ENCODE data around the gene S100PBP.

Gene S100PBP

GRCh38 chr1:32869923-32870614 lies 52.6 kb downstream of the S100PBP start:
- no peak for DNase-seq (ENCODE audit: low read depth, low spot score)

- no peak for DNase-seq (ENCODE audit: low read depth, low spot score)
Observed at GRCh38 chr1:32870615-32871363, 53.3 kb downstream of the S100PBP start, which contains the start of gene FNDC5. Gene FNDC5 (minus strand): TSS chr1:32870912.

GRCh38 chr1:32871364-32872191 lies 54.1 kb downstream of the S100PBP start:
- no peak for DNase-seq (ENCODE audit: low read depth, low spot score)

- DNase-seq (ENCODE audit: low read depth, low spot score), result no peak
Observed at GRCh38 chr1:32872192-32872460, 54.7 kb downstream of the S100PBP start.

GRCh38 chr1:32873484-32873883 lies 56.0 kb downstream of the S100PBP start:
- DNase-seq (ENCODE audit: low read depth, low spot score), result no peak

- no peak for DNase-seq (ENCODE audit: low read depth, low spot score)
Observed at GRCh38 chr1:32874860-32875752, 57.7 kb downstream of the S100PBP start.

- DNase-seq (ENCODE audit: low read depth, low spot score), result no peak
Observed at GRCh38 chr1:32876341-32877210, 59.1 kb downstream of the S100PBP start.

- no peak for DNase-seq (ENCODE audit: low read depth, low spot score)
Observed at GRCh38 chr1:32877211-32878110, 60.0 kb downstream of the S100PBP start.

- no peak for DNase-seq (ENCODE audit: low read depth, low spot score)
Observed at GRCh38 chr1:32878183-32878582, 60.7 kb downstream of the S100PBP start.

- DNase-seq (ENCODE audit: low read depth, low spot score), result no peak
Observed at GRCh38 chr1:32878637-32879041, 61.2 kb downstream of the S100PBP start.

- no peak for DNase-seq (ENCODE audit: low read depth, low spot score)
Observed at GRCh38 chr1:32881291-32881690, 63.8 kb downstream of the S100PBP start.

- DNase-seq (ENCODE audit: low read depth, low spot score), result no peak
Observed at GRCh38 chr1:32881871-32882850, 64.7 kb downstream of the S100PBP start.

- DNase-seq (ENCODE audit: low read depth, low spot score), result no peak
Observed at GRCh38 chr1:32883338-32884031, 66.0 kb downstream of the S100PBP start.

- no peak for DNase-seq (ENCODE audit: low read depth, low spot score)
Observed at GRCh38 chr1:32884032-32884372, 66.5 kb downstream of the S100PBP start.

GRCh38 chr1:32884726-32885125 lies 67.3 kb downstream of the S100PBP start:
- no peak for DNase-seq (ENCODE audit: low read depth, low spot score)

- no peak for DNase-seq (ENCODE audit: low read depth, low spot score)
Observed at GRCh38 chr1:32885676-32886003, 68.2 kb downstream of the S100PBP start.

GRCh38 chr1:32886004-32886827 lies 68.8 kb downstream of the S100PBP start, which contains the start of gene HPCA:
Gene HPCA (plus strand): TSS chr1:32886491. CDS start chr1:32888899, 2,408 bp downstream.
- DNase-seq (ENCODE audit: low read depth, low spot score), result no peak
